ENCODE data around the gene SEC14L6. TPM values are rescaled to one million over a fixed set of nuclear protein-coding genes. Genes with fewer than 3 reads are reported as not detected.

The SEC14L6 gene
- polyA plus RNA-seq, 1 donor (not counting 4 experiments of a cell fraction or from before 2014, with no cell fraction given): not detected

DNA sequence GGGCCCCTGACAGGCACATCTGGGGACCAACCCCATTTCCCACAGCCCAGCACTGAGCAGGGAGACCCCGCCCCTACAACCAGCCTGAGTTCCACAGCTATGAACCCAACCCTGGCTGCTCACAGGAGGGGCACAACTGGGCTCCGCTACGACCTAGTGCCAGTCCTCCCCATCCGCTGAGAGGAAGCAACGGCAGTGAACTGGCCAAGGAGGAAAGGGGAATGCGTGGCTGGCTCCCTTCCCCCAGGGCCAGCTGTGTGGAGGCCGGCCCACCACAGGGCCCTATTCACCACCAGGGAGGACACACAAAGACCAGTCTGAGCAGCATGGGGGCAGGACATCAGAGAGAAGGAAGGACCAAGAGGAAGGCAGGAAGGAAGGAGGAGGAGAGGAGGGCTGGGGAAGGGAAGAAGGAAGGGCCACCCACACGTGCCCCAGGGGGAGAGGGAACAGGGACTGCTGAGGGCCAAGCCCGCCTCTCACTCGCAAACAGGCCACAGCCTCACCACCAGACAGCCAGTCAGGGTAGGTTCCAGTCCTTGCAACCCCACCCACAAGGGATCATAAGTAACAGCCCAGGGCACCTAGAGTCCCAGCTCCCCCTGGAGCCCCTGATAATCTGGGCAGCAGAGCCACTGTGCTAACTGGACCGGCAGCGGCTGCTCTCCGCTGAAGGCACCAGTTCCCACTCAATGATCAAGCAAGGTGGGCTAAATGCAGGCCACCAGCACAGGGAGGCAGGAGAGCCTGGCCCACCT is 36.4 kb upstream of the SEC14L6 start:
- TF ChIP-seq, protein P1, sequence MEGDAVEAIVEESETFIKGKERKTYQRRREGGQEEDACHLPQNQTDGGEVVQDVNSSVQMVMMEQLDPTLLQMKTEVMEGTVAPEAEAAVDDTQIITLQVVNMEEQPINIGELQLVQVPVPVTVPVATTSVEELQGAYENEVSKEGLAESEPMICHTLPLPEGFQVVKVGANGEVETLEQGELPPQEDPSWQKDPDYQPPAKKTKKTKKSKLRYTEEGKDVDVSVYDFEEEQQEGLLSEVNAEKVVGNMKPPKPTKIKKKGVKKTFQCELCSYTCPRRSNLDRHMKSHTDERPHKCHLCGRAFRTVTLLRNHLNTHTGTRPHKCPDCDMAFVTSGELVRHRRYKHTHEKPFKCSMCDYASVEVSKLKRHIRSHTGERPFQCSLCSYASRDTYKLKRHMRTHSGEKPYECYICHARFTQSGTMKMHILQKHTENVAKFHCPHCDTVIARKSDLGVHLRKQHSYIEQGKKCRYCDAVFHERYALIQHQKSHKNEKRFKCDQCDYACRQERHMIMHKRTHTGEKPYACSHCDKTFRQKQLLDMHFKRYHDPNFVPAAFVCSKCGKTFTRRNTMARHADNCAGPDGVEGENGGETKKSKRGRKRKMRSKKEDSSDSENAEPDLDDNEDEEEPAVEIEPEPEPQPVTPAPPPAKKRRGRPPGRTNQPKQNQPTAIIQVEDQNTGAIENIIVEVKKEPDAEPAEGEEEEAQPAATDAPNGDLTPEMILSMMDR (optimal IDR thresholded peaks at IDR 0.05 in 1 of 3, IDR thresholded peaks at IDR 0.05 in 1 of 3, conservative IDR thresholded peaks at IDR 0.05 in 1 of 3; ENCODE audit: extremely low read depth in 1 of 3, insufficient read depth in 2 of 3, low read length in 3 of 3): no peak
- TF ChIP-seq EZH2 (IDR thresholded peaks at IDR 0.05; ENCODE audit: low read length): no peak
- DNase-seq (ENCODE audit: low read depth, low spot score) (no peak), FAIRE-seq (no peak)
- no peaks in the 10 kb centered on the region for H3K9me1 ChIP-seq (ENCODE audit: control insufficient read depth, extremely low read depth, insufficient read depth, low read length)
- no peak overlapping the region for H3K4me2 ChIP-seq (ENCODE audit: control insufficient read depth, extremely low read depth, insufficient read depth, low read depth, low read length)
- H4K20me1 ChIP-seq (ENCODE audit: control insufficient read depth, extremely low read depth, insufficient read depth, low read length): no peaks in the 10 kb centered on the region
- H3K27ac ChIP-seq (ENCODE audit: control insufficient read depth, insufficient read depth, low read length): no peak overlapping the region
- dilution Hi-C loops (cut with MboI; ENCODE audit: extremely low pct_ligation_motif_present, low sequenced_read_pairs): no loop called here
- H3K36me3 ChIP-seq (ENCODE audit: control insufficient read depth in 2 of 2, extremely low read depth in 1 of 2, insufficient read depth in 2 of 2, low read length in 2 of 2): peaks cover 70 to 75% of the 10 kb centered on the region in 2 experiments
- H3K79me2 ChIP-seq (ENCODE audit: control insufficient read depth, insufficient read depth, low read length): peaks cover 3% of the 10 kb centered on the region
- H3K4me3 ChIP-seq (ENCODE audit: control insufficient read depth in 2 of 3, extremely low read depth in 1 of 3, insufficient read depth in 2 of 3, low read depth in 1 of 3, low read length in 3 of 3): no peak overlapping the region
- no peak overlapping the region for H2AFZ ChIP-seq (ENCODE audit: control insufficient read depth, low read length)
- H3K9me3 ChIP-seq (ENCODE audit: control insufficient read depth, low read depth, low read length): no peaks in the 10 kb centered on the region
- no peaks in the 10 kb centered on the region for H3K27me3 ChIP-seq (ENCODE audit: control insufficient read depth, extremely low read depth, insufficient read depth, low read length)
- no peaks in the 10 kb centered on the region for H3K4me1 ChIP-seq (ENCODE audit: control insufficient read depth, extremely low read depth, insufficient read depth, low read length)
- H3K9ac ChIP-seq (ENCODE audit: control insufficient read depth, extremely low read depth, insufficient read depth, low read length): no peak overlapping the region

DNA sequence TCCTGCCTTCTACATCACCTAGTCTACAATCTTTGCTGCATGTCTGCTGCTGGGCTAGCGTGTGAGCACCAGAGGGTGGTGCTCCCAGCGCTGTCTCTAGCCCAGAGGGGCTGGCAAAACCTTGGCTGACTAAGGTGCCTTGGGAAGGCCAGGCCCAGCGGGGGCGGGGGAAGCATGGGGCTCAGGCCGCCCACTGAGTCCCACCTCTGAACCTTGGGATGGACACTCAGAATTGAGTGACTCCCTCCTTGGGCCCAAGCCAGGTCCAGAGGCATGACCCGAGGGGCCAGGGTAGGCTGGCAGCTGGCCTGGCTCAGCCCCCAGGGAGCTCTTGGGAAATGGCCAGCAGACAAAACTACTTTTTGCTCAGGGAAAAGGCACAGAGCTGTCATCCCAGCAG is 35.5 kb upstream of the SEC14L6 start:
- H4K20me1 ChIP-seq (ENCODE audit: control insufficient read depth, extremely low read depth, insufficient read depth, low read length): peaks cover under 1% of the 10 kb centered on the region
- H3K9me3 ChIP-seq (ENCODE audit: control insufficient read depth, low read depth, low read length): no peaks in the 10 kb centered on the region
- no peaks in the 10 kb centered on the region for H3K9me1 ChIP-seq (ENCODE audit: control insufficient read depth, extremely low read depth, insufficient read depth, low read length)
- H3K9ac ChIP-seq (ENCODE audit: control insufficient read depth, extremely low read depth, insufficient read depth, low read length): no peak overlapping the region
- DNase-seq (ENCODE audit: low read depth, low spot score) (no peak), FAIRE-seq (no peak)
- H3K4me3 ChIP-seq (ENCODE audit: control insufficient read depth in 2 of 3, extremely low read depth in 1 of 3, insufficient read depth in 2 of 3, low read depth in 1 of 3, low read length in 3 of 3): no peak overlapping the region
- H2AFZ ChIP-seq (ENCODE audit: control insufficient read depth, low read length): no peak overlapping the region
- dilution Hi-C loops (cut with MboI; ENCODE audit: extremely low pct_ligation_motif_present, low sequenced_read_pairs): no loop called here
- H3K79me2 ChIP-seq (ENCODE audit: control insufficient read depth, insufficient read depth, low read length): no peaks in the 10 kb centered on the region
- H3K4me2 ChIP-seq (ENCODE audit: control insufficient read depth, extremely low read depth, insufficient read depth, low read depth, low read length): no peak overlapping the region
- no peak overlapping the region for H3K27ac ChIP-seq (ENCODE audit: control insufficient read depth, insufficient read depth, low read length)
- H3K36me3 ChIP-seq (ENCODE audit: control insufficient read depth in 2 of 2, extremely low read depth in 1 of 2, insufficient read depth in 2 of 2, low read length in 2 of 2): peaks cover 67 to 68% of the 10 kb centered on the region in 2 experiments
- H3K27me3 ChIP-seq (ENCODE audit: control insufficient read depth, extremely low read depth, insufficient read depth, low read length): no peaks in the 10 kb centered on the region
- TF ChIP-seq EZH2 (IDR thresholded peaks at IDR 0.05; ENCODE audit: low read length): no peak
- TF ChIP-seq, protein P1 (optimal IDR thresholded peaks at IDR 0.05 in 1 of 3, IDR thresholded peaks at IDR 0.05 in 1 of 3, conservative IDR thresholded peaks at IDR 0.05 in 1 of 3; ENCODE audit: extremely low read depth in 1 of 3, insufficient read depth in 2 of 3, low read length in 3 of 3): no peak
- H3K4me1 ChIP-seq (ENCODE audit: control insufficient read depth, extremely low read depth, insufficient read depth, low read length): no peaks in the 10 kb centered on the region
